Stimulated activated naive B cell treated with anti-CD40 and anti-IgM and Interleukin-4, amounts not matched to agents 10 μg/mL and 1 μg/mL and 100 μg/mL, for 72 hours (primary cell): Measurements from ENCODE around the gene DDX1.

Source experiments
- ATAC-seq, 2 donors: fragments of 150-1000 bp; cut with Tn5 transposase; replicated peaks; 2 replicates each; pipeline ENCODE4 v1.10.0; 2021; ENCODE audit warnings: moderate library complexity in 1 of 2
- DNase-seq: peaks from one replicate; pipeline ENCODE4 v3.0.0; 2021
- H3K27ac Mint-ChIP-seq: one replicate; pipeline ENCODE4 v1.8.0; 2022; ENCODE audit warnings: mild to moderate bottlenecking, mixed read lengths
- H3K27me3 Mint-ChIP-seq, 2 donors: one replicate each; pipeline ENCODE4 v1.8.0; 2022; ENCODE audit warnings: mixed read lengths in 2 of 2
- H3K36me3 Mint-ChIP-seq, 2 donors: one replicate each; pipeline ENCODE4 v1.8.0; 2022; ENCODE audit warnings: mixed read lengths in 2 of 2, mild to moderate bottlenecking in 1 of 2
- H3K4me1 Mint-ChIP-seq, 2 donors: one replicate each; pipeline ENCODE4 v1.8.0; 2022; ENCODE audit warnings: mixed read lengths in 2 of 2, mild to moderate bottlenecking in 1 of 2
- H3K4me3 Mint-ChIP-seq, 2 donors: one replicate each; pipeline ENCODE4 v1.8.0; 2022; ENCODE audit warnings: mild to moderate bottlenecking in 2 of 2, mixed read lengths in 2 of 2, moderate library complexity in 1 of 2
- H3K9me3 Mint-ChIP-seq, 2 donors: one replicate each; pipeline ENCODE4 v1.8.0; 2022; ENCODE audit warnings: mixed read lengths in 2 of 2, mild to moderate bottlenecking in 1 of 2

DDX1 gene

DNA sequence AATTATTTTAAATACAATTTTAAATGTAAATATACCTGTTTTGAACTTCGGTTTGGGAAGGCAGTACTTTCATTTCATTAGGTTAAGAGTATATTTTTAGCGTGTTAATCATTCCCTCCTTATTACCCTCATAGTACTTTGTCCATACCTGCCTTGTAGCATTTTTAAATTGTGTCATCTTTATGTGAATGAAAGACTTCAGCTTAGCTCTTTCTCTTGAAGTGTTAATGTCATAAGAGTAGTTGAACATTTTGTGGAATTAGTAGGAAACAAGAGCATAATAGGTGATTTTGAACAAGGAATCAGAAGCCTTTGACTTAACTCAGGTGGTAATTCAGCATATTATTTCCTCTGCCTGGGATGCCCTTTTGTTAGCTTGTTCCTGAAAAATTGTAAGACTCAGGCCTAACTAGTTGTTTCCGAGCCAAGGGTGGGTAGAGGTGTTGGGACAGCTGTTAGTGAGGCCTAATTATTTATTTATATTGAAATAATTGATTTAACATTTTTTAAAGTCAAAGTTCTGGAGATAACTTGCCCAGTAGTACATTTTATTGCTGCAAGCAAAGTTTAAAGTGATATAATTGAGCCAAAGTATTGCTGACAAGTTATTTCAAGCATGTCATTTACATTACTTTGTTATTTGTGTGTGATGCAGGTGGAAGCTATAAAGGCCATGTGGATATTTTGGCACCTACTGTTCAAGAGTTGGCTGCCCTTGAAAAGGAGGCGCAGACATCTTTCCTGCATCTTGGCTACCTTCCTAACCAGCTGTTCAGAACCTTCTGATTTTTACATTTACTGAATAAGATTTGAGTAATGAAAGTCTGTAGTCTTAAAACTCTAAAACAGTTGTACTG, 38.7 kb downstream of the DDX1 start:
- DNase-seq (no peak), ATAC-seq (no peak)
- Mint-ChIP-seq H3K27me3 (no peaks in the 10 kb centered on the region), H3K9me3 (no peaks in the 10 kb centered on the region), H3K4me3 (no peak overlapping the region), H3K36me3 (peaks cover 23 to 37% of the 10 kb centered on the region in 2 donors), H3K27ac (no peak overlapping the region), H3K4me1 (no peaks in the 10 kb centered on the region)

- no peaks in the 10 kb centered on the region for H3K4me1 Mint-ChIP-seq
- no peak overlapping the region for H3K27ac Mint-ChIP-seq
- no peaks in the 10 kb centered on the region for H3K9me3 Mint-ChIP-seq
- DNase-seq (no peak), ATAC-seq (no peak)
- H3K27me3 Mint-ChIP-seq = no peaks in the 10 kb centered on the region
- H3K36me3 Mint-ChIP-seq = peaks cover 20 to 37% of the 10 kb centered on the region in 2 donors
- no peak overlapping the region for H3K4me3 Mint-ChIP-seq
These were observed 39.5 kb downstream of the DDX1 start for GRCh38 chr2:15630978-15631719.

DNA sequence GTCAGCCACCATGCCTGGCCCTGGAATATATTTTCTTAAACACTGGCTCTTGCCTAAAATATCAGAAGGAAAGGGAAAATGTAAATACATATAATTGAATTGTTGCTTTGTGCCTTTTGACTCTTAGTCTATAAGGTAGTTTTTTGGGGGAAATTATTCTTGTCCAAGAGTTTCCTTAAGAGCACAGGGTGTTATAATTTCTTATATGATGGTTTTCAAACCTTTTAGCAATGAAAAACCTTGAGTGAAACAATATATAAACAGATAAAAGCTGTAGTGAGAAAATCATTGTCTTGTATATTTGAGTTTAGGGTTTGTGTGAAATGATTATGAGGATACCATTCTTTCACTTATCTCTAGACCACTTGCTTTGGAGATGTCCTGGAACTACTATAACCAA, 40.2 kb downstream of the DDX1 start:
- no peak for DNase-seq
- no peaks in the 10 kb centered on the region for H3K4me1 Mint-ChIP-seq
- H3K9me3 Mint-ChIP-seq = no peaks in the 10 kb centered on the region
- no peak overlapping the region for H3K4me3 Mint-ChIP-seq
- H3K27ac Mint-ChIP-seq = no peak overlapping the region
- no peak for ATAC-seq
- no peaks in the 10 kb centered on the region for H3K27me3 Mint-ChIP-seq
- H3K36me3 Mint-ChIP-seq = peaks cover 16 to 32% of the 10 kb centered on the region in 2 donors

DNA sequence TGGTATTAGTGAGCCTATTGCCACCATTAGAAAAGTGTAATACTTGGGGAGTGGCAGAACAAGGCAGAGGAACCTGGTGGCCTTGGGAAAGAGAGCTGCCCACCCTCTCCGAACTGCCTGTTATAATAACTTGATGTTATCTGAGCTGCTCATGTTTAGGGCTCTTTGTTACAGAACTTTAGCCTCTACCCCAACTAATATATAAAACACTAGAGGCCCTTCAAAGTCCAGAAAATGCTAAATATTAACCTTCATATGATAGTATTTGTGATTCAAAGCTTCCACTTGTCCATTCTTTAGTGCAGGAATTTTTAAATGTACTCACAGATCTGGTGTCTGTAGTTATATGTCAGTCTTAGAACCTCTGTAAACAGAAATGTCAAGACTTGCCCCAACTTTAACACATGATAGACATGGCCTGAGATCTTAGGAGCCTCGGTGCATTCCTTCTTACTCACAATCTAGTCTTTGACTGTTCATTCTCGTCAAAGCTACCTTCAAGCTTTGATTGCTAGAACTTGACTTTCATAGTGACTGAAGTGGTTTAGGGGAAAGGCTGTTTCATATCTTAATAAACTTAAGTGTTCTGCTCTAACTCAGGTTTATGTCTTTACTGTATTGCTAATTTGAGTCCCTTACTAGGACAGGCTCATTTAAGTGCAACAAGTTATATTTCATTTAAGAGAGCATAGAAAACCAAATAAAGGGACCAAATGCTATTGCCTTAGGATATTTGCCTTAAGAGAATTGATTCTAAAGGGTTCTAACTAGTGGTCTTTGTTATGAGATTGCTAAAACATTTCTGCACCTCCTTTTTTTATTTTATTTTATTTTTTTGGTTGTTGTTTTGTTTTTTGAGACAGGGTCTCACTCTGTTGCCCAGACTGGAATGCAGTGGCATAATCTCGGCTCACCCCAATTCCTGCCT, 41.6 kb downstream of the DDX1 start:
- H3K36me3 Mint-ChIP-seq = peaks cover 16 to 28% of the 10 kb centered on the region in 2 donors
- DNase-seq (no peak), ATAC-seq (no peak)
- H3K27me3 Mint-ChIP-seq = no peaks in the 10 kb centered on the region
- H3K27ac Mint-ChIP-seq = no peak overlapping the region
- H3K9me3 Mint-ChIP-seq = no peaks in the 10 kb centered on the region
- no peak overlapping the region for H3K4me3 Mint-ChIP-seq
- H3K4me1 Mint-ChIP-seq = no peaks in the 10 kb centered on the region

DNA sequence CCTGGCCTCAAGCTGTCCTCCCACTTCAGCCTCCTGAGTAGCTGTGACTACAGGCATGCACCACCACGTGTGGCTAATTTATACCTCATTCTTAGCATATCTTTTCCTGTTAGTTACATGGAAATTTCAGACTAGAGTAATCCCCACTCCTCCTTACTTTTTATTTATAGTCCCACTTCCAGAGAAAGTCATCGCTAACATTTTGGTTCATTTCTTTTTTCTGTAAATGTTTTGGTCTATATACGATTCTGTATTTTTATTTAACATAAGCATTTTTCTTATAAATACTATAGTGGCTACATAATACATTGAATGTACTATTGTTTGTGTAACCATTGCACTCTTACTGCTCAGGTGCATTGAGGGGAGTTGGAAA, 42.3 kb downstream of the DDX1 start:
- Mint-ChIP-seq H3K36me3 (peaks cover 22 to 35% of the 10 kb centered on the region in 2 donors), H3K9me3 (no peaks in the 10 kb centered on the region), H3K27ac (no peak overlapping the region), H3K4me3 (no peak overlapping the region), H3K27me3 (no peaks in the 10 kb centered on the region), H3K4me1 (no peaks in the 10 kb centered on the region)
- DNase-seq = no peak
- no peak for ATAC-seq

GRCh38 chr2:15634846-15635490, 43.3 kb downstream of the DDX1 start:
- no peaks in the 10 kb centered on the region for H3K27me3 Mint-ChIP-seq
- H3K4me1 Mint-ChIP-seq = no peaks in the 10 kb centered on the region
- ATAC-seq = no peak
- no peak overlapping the region for H3K4me3 Mint-ChIP-seq
- H3K36me3 Mint-ChIP-seq = peaks cover 28 to 44% of the 10 kb centered on the region in 2 donors
- DNase-seq = no peak
- H3K9me3 Mint-ChIP-seq = no peaks in the 10 kb centered on the region
- peak overlapping the region; percentile 62 for H3K27ac Mint-ChIP-seq

GRCh38 chr2:15636972-15637785, 45.5 kb downstream of the DDX1 start:
- Mint-ChIP-seq H3K27ac (no peak overlapping the region), H3K27me3 (no peaks in the 10 kb centered on the region), H3K36me3 (peaks cover 32 to 52% of the 10 kb centered on the region in 2 donors), H3K9me3 (peaks cover 5 to 6% of the 10 kb centered on the region in 2 donors), H3K4me1 (no peaks in the 10 kb centered on the region), H3K4me3 (no peak overlapping the region)
- ATAC-seq = peak; percentile 82 to 90
- no peak for DNase-seq

- H3K36me3 Mint-ChIP-seq = peaks cover 33 to 59% of the 10 kb centered on the region in 2 donors
- no peaks in the 10 kb centered on the region for H3K27me3 Mint-ChIP-seq
- H3K9me3 Mint-ChIP-seq = peaks cover 5 to 6% of the 10 kb centered on the region in 2 donors
- no peak for DNase-seq
- H3K4me3 Mint-ChIP-seq = no peak overlapping the region
- no peak for ATAC-seq
- H3K27ac Mint-ChIP-seq = no peak overlapping the region
- H3K4me1 Mint-ChIP-seq = no peaks in the 10 kb centered on the region
These were observed 47.1 kb downstream of the DDX1 start for GRCh38 chr2:15638720-15639119.

GRCh38 chr2:15639323-15640251, 47.9 kb downstream of the DDX1 start:
- ATAC-seq (no peak), DNase-seq (no peak)
- H3K27me3 Mint-ChIP-seq = no peaks in the 10 kb centered on the region
- H3K36me3 Mint-ChIP-seq = peaks cover 33 to 54% of the 10 kb centered on the region in 2 donors
- H3K4me1 Mint-ChIP-seq = no peaks in the 10 kb centered on the region
- peaks cover 5 to 6% of the 10 kb centered on the region in 2 donors for H3K9me3 Mint-ChIP-seq
- H3K4me3 Mint-ChIP-seq = no peak overlapping the region
- H3K27ac Mint-ChIP-seq = no peak overlapping the region

DNA sequence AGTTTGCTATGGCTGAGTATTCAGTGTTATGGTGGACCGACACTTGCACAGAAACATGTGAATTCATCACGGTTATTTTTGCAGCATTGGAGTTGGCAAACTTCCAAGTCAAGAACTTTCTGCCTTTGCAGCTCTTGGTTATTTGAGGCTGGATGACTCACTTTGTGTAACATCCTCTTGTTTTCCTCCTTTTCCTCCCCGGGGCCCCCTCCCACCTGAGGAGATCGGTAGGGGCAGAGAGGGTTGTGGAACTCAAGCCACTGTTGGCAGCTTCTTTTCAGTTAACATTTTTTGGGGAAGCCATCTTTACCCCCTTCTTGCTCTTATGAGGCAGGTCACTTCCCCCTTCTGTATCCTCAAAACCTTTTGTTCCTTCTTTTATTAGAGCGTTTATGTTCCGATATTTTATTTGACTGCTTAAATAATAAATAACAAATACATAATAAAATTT, 48.6 kb downstream of the DDX1 start:
- H3K36me3 Mint-ChIP-seq = peaks cover 31 to 50% of the 10 kb centered on the region in 2 donors
- no peaks in the 10 kb centered on the region for H3K4me1 Mint-ChIP-seq
- H3K4me3 Mint-ChIP-seq = no peak overlapping the region
- ATAC-seq (no peak), DNase-seq (no peak)
- peaks cover 5 to 6% of the 10 kb centered on the region in 2 donors for H3K9me3 Mint-ChIP-seq
- peaks cover 0 to 5% of the 10 kb centered on the region in 2 donors for H3K27me3 Mint-ChIP-seq
- H3K27ac Mint-ChIP-seq = no peak overlapping the region

- H3K9me3 Mint-ChIP-seq = peaks cover 5 to 6% of the 10 kb centered on the region in 2 donors
- H3K27me3 Mint-ChIP-seq = peaks cover 0 to 6% of the 10 kb centered on the region in 2 donors
- H3K4me3 Mint-ChIP-seq = no peak overlapping the region
- ATAC-seq (no peak), DNase-seq (no peak)
- H3K4me1 Mint-ChIP-seq = no peaks in the 10 kb centered on the region
- H3K36me3 Mint-ChIP-seq = peaks cover 31 to 49% of the 10 kb centered on the region in 2 donors
- no peak overlapping the region for H3K27ac Mint-ChIP-seq
These were observed 49.1 kb downstream of the DDX1 start for GRCh38 chr2:15640784-15641183.

DNA sequence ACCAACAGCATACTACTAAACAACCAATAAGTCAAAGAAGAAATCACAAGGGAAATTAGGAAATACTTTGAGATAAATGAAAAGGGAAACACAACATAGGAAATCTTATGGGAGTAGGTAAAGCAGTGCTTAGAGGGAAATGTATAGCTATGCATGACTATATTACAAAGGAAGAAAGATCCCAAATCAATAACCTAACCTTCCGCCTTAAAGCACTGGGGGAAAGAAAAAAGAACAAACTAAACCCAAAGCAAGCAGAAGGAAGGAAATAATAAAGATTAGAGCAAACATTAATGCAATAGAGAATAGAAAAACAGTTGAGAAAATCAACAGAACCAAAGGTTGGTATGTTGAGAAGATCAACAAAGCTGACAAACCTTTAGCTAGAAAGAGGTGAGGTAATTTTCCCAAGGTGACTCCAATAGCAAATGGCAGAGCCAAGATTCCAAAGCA, 49.9 kb downstream of the DDX1 start:
- no peak for ATAC-seq
- Mint-ChIP-seq H3K4me1 (no peaks in the 10 kb centered on the region), H3K27me3 (peaks cover 0 to 6% of the 10 kb centered on the region in 2 donors)

More for the DNA sequence above, 49.9 kb downstream of the DDX1 start:
- no peak for DNase-seq
- no peak overlapping the region for H3K27ac Mint-ChIP-seq
- no peak overlapping the region for H3K4me3 Mint-ChIP-seq
- peaks cover 5 to 6% of the 10 kb centered on the region in 2 donors for H3K9me3 Mint-ChIP-seq
- peaks cover 31 to 49% of the 10 kb centered on the region in 2 donors for H3K36me3 Mint-ChIP-seq
